Stimulated activated CD4-positive, alpha-beta T cell treated with anti-CD3 and anti-CD28 coated beads, Interleukin-15, amount 100 ng/mL, for 24 hours (primary cell): ENCODE data around the gene ZMYND8.

Experiments
- DNase-seq: peaks from one replicate; pipeline ENCODE4 v3.0.0-alpha.2; 2020

The ZMYND8 gene

DNA sequence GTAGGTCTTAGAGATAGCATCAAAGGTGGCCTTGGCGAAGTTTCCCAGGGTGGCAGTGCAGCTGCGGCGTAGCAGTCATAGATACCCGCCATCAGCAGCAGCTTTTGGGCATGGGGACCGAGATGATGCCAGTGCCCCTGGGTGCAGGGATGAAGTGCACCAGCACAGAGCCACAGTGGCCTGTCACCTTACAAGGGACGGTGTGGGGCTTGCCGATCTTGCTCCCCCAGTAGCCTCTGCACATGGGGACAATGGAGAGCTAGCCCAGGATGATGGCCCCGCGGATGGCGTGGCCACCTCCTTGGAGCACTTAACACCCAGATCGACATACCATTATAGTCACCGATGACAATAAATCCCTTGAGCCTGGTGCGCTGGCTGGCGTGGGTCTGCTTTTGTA, 195.5 kb downstream of the ZMYND8 start:
- no peak for DNase-seq

DNA sequence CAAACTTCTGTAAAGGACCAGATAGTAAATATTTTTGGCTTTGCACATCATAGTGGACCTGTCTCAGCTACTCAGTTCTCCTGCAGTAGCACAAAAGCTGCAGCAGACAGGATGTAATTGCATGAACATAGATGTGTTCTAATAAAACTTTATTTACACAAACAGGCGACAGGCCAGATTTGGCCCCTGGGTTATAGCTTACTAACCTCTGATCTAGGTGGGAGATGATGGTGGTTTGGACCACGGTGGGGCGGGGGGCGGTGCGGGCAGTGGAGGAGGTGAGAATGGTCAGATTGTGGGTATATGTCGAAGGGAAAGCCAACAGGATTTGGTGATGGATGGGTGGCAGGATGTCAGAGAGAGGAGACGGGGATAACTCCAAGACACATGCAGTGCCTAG, 196.3 kb downstream of the ZMYND8 start:
- no peak for DNase-seq
